Cardiac fibroblast (primary cell): ENCODE measurements around the gene USP15.

ENCODE experiments used
- DNase-seq, 2 donors: peaks; one replicate each; pipeline versions ENCODE4 v3.0.0 to v3.0.0-alpha.2; 2010; ENCODE audit warnings: low read depth in 2 of 2
- H3K4me3 ChIP-seq, 2 donors: replicated peaks in 1 of 2; 1 replicate in 1 of 2; 2 replicates in 1 of 2; pipeline ENCODE4 v1.5.1; 2011; ENCODE audit warnings: low read depth in 2 of 2, low read length in 2 of 2, mild to moderate bottlenecking in 2 of 2, moderate library complexity in 1 of 2
- CTCF ChIP-seq: IDR thresholded peaks from one replicate; pipeline ENCODE4 v1.5.1; 2011; ENCODE audit warnings: low read depth, mild to moderate bottlenecking, low read length, inconsistent platforms

Gene USP15

GRCh38 chr12:62308201-62308600, 48.0 kb downstream of the USP15 start:
- TF ChIP-seq CTCF, result no peak
- no peak for DNase-seq
- H3K4me3 ChIP-seq, result no peak overlapping the region

GRCh38 chr12:62313727-62314380, 53.6 kb downstream of the USP15 start:
- no peak overlapping the region for H3K4me3 ChIP-seq
- no peak for TF ChIP-seq CTCF
- DNase-seq, result no peak

DNA sequence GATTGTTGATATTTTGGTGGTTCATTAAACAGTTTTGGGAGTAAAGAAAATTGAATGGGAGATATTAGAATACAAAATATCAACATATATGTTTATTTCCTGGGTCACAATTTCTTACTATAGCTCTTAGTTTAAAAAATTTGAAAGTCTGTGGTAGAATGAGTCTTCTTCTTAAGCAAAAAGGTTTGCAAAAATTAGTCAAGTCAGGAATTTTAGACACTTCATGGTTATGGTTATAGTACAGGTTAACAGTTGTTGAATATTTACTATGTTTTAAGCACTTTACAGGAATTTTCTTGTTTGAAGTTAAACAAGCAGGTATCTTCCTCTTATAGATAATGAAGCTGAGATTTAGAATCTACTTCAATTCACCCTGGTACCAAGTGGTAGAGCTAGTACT, 56.8 kb downstream of the USP15 start:
- no peak overlapping the region for H3K4me3 ChIP-seq
- TF ChIP-seq CTCF, result no peak
- no peak for DNase-seq

- DNase-seq, result no peak
- TF ChIP-seq CTCF, result no peak
- no peak overlapping the region for H3K4me3 ChIP-seq
These were observed 58.9 kb downstream of the USP15 start for GRCh38 chr12:62319058-62319457.

DNA sequence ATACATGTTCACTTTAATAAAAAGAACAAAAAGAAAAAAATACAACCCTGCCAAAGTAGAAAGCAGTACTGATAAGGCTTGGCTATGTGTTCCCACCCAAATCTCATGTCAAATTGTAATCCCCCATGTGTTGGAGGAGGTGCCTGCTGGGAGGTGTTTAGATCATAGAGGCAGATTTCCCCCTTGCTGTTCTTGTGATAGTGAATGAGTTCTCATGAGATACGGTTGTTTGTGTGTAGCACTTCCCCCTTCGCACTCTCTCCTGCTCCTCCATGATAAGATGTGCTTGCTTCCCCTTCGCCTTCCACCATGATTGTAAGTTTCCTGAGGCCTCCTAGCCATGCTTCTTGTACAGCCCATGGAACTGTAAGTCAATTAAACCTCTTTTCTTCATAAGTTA, 59.9 kb downstream of the USP15 start:
- TF ChIP-seq CTCF, result no peak
- no peak for DNase-seq
- no peak overlapping the region for H3K4me3 ChIP-seq

DNA sequence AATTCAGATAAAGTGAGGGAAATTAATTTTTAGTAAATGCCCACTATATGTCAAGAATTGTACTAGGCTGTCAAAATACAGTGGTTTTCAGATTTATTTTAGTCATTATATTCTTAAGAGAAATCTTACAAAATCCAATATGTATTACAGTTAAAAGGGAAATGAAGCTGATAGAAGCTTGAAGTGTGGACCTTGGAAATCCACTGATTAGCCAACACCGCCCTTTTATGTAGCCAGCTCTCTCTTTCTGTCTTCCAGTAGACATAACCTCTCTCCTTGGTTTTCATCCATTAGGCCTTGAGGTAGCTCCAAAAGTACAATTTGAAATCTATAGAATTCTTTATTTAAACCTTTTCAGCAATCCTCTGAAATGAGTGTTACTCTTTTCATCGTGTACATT, 63.2 kb downstream of the USP15 start:
- no peak for TF ChIP-seq CTCF
- no peak overlapping the region for H3K4me3 ChIP-seq

GRCh38 chr12:62328296-62328921, 68.2 kb downstream of the USP15 start:
- no peak for DNase-seq
- no peak for TF ChIP-seq CTCF
- no peak overlapping the region for H3K4me3 ChIP-seq

More for the DNA sequence above, 63.2 kb downstream of the USP15 start:
- DNase-seq, result no peak
